ENCODE data around the gene TMEM19.

DNA sequence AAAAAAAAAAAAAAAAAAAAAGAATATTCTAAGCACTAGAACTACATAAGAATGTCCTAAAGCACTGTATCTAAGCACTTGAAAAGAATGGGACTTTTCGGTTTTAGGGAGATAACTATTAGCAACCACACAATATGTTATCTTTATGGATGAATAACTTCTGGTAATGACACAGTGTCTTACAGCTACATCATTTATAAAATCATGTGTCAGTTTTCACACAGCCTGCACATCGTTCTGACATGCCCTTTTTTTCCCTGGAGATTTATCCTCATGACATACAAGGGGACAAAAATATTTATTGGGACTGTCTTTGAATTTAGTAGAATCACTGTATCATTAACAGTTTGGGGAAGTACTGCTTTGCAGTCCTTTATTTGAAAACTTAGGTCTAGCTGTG is 17.3 kb downstream of the TMEM19 start:
- TF ChIP-seq SNAI2 (CRISPR knock-in tag; IDR thresholded peaks at IDR 0.05) = no peak
- TF ChIP-seq, protein P1, sequence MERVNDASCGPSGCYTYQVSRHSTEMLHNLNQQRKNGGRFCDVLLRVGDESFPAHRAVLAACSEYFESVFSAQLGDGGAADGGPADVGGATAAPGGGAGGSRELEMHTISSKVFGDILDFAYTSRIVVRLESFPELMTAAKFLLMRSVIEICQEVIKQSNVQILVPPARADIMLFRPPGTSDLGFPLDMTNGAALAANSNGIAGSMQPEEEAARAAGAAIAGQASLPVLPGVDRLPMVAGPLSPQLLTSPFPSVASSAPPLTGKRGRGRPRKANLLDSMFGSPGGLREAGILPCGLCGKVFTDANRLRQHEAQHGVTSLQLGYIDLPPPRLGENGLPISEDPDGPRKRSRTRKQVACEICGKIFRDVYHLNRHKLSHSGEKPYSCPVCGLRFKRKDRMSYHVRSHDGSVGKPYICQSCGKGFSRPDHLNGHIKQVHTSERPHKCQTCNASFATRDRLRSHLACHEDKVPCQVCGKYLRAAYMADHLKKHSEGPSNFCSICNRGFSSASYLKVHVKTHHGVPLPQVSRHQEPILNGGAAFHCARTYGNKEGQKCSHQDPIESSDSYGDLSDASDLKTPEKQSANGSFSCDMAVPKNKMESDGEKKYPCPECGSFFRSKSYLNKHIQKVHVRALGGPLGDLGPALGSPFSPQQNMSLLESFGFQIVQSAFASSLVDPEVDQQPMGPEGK (CRISPR knock-in tag; IDR thresholded peaks at IDR 0.05; ENCODE audit: borderline replicate concordance) = no peak
- TF ChIP-seq ESRRG (CRISPR knock-in tag; IDR thresholded peaks at IDR 0.05) = no peak
- TF ChIP-seq, protein P2, sequence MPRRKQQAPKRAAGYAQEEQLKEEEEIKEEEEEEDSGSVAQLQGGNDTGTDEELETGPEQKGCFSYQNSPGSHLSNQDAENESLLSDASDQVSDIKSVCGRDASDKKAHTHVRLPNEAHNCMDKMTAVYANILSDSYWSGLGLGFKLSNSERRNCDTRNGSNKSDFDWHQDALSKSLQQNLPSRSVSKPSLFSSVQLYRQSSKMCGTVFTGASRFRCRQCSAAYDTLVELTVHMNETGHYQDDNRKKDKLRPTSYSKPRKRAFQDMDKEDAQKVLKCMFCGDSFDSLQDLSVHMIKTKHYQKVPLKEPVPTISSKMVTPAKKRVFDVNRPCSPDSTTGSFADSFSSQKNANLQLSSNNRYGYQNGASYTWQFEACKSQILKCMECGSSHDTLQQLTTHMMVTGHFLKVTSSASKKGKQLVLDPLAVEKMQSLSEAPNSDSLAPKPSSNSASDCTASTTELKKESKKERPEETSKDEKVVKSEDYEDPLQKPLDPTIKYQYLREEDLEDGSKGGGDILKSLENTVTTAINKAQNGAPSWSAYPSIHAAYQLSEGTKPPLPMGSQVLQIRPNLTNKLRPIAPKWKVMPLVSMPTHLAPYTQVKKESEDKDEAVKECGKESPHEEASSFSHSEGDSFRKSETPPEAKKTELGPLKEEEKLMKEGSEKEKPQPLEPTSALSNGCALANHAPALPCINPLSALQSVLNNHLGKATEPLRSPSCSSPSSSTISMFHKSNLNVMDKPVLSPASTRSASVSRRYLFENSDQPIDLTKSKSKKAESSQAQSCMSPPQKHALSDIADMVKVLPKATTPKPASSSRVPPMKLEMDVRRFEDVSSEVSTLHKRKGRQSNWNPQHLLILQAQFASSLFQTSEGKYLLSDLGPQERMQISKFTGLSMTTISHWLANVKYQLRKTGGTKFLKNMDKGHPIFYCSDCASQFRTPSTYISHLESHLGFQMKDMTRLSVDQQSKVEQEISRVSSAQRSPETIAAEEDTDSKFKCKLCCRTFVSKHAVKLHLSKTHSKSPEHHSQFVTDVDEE (CRISPR knock-in tag; IDR thresholded peaks at IDR 0.05) = no peak
